HEK293 (cell line): ENCODE measurements around the gene CDK1.
"Not testable (repeated sequence)": the region's sequence is repeated elsewhere in the genome, so short reads cannot be mapped to it uniquely, and the experiment has no call there.

Experiments used
- CTCF ChIA-PET: fragments of 350-600 bp; formaldehyde crosslinking; extraction: SDS; loops from one replicate; lab custom pipeline; 2021; ENCODE audit warnings: antibody characterized with exemption; lab: Yijun Ruan, JAX
- POLR2A ChIA-PET: fragments of 300-600 bp; formaldehyde crosslinking; extraction: SDS; loops from one replicate; lab custom pipeline; 2020; ENCODE audit warnings: antibody characterized with exemption, inconsistent platforms; lab: Yijun Ruan, JAX
- H3K27ac ChIP-seq: fragments of 200-500 bp; sonication (Bioruptor generic); 2 replicates; pipeline ENCODE4 v1.5.1; 2014; ENCODE audit warnings: low read depth, low read length, control low read depth, inconsistent platforms; ENCODE audit errors: extremely low read depth
- H3K36me3 ChIP-seq, 2 experiments: fragments of 200-500 bp in 1 of 2; sonication (Bioruptor generic) in 1 of 2; 1 replicate in 1 of 2; 2 replicates in 1 of 2; pipeline ENCODE4 v1.5.1; 2014 to 2017; ENCODE audit warnings: inconsistent platforms in 2 of 2, low read length in 2 of 2; ENCODE audit not compliant: control insufficient read depth in 2 of 2, insufficient read depth in 1 of 2
- H3K4me1 ChIP-seq: fragments of 200-500 bp; sonication (Bioruptor generic); 2 replicates; pipeline ENCODE4 v1.5.1; 2014; ENCODE audit warnings: mild to moderate bottlenecking, low read length, inconsistent platforms; ENCODE audit not compliant: control insufficient read depth, insufficient read depth
- H3K4me3 ChIP-seq: 2 replicates; pipeline ENCODE4 v1.5.1; 2011; ENCODE audit warnings: low read depth, mild to moderate bottlenecking, control low read depth, low read length, moderate library complexity
- H3K9me3 ChIP-seq: fragments of 200-500 bp; sonication (Bioruptor generic); 2 replicates; pipeline ENCODE4 v1.5.1; 2014; ENCODE audit warnings: low read depth, low read length, inconsistent platforms; ENCODE audit not compliant: control insufficient read depth, insufficient read depth
- KLF8 ChIP-seq: fragments of 450-650 bp; formaldehyde crosslinking; IDR thresholded peaks from 2 replicates; pipeline ENCODE4 v1.5.1; 2016; ENCODE audit warnings: missing biosample characterization, missing genetic modification characterization
- MEIS1 ChIP-seq: sonication (generic); formaldehyde crosslinking; IDR thresholded peaks from 2 replicates; pipeline ENCODE4 v1.8.1; 2022; ENCODE audit warnings: missing genetic modification reagents, mild to moderate bottlenecking, borderline replicate concordance
- SP7 ChIP-seq: fragments of 450-650 bp; formaldehyde crosslinking; IDR thresholded peaks from 2 replicates; pipeline ENCODE4 v1.5.1; 2016; ENCODE audit warnings: missing biosample characterization, missing genetic modification characterization
- YY2 ChIP-seq: fragments of 450-650 bp; formaldehyde crosslinking; IDR thresholded peaks from 2 replicates; pipeline ENCODE4 v1.5.1; 2016; ENCODE audit warnings: missing biosample characterization, missing genetic modification characterization
- ZNF140 ChIP-seq: fragments of 450-650 bp; formaldehyde crosslinking; IDR thresholded peaks from 2 replicates; pipeline ENCODE4 v1.5.1; 2016; ENCODE audit warnings: missing biosample characterization, missing genetic modification characterization
- ZNF174 ChIP-seq: fragments of 450-650 bp; formaldehyde crosslinking; IDR thresholded peaks from 2 replicates; pipeline ENCODE4 v1.5.0; 2017; ENCODE audit warnings: missing biosample characterization, mild to moderate bottlenecking, missing genetic modification characterization
- ZNF350 ChIP-seq: fragments of 450-650 bp; formaldehyde crosslinking; IDR thresholded peaks from 2 replicates; pipeline ENCODE4 v1.5.0; 2017; ENCODE audit warnings: missing biosample characterization, mild to moderate bottlenecking, missing genetic modification characterization
- ZNF426 ChIP-seq: fragments of 450-650 bp; formaldehyde crosslinking; IDR thresholded peaks from 2 replicates; pipeline ENCODE4 v1.5.1; 2017; ENCODE audit warnings: missing biosample characterization, missing genetic modification characterization, mild to moderate bottlenecking, inconsistent platforms, moderate library complexity
- ZNF555 ChIP-seq: fragments of 450-650 bp; formaldehyde crosslinking; conservative IDR thresholded peaks from 2 replicates; pipeline ENCODE4 v1.5.1; 2017; ENCODE audit warnings: missing biosample characterization, mild to moderate bottlenecking, missing genetic modification characterization, inconsistent platforms
- ZNF558 ChIP-seq: fragments of 450-650 bp; formaldehyde crosslinking; IDR thresholded peaks from 2 replicates; pipeline ENCODE4 v1.5.1; 2016; ENCODE audit warnings: missing biosample characterization, missing genetic modification characterization
- ZNF776 ChIP-seq: fragments of 450-650 bp; formaldehyde crosslinking; IDR thresholded peaks from 2 replicates; pipeline ENCODE4 v1.5.0; 2017; ENCODE audit warnings: missing biosample characterization, missing genetic modification characterization, borderline replicate concordance
- ZNF792 ChIP-seq: fragments of 450-650 bp; formaldehyde crosslinking; IDR thresholded peaks from 2 replicates; pipeline ENCODE4 v1.5.1; 2016; ENCODE audit warnings: missing biosample characterization, missing genetic modification characterization
- TF ChIP-seq, protein P1 (sequence below): fragments of 450-650 bp; formaldehyde crosslinking; IDR thresholded peaks from 2 replicates; pipeline ENCODE4 v1.5.1; 2017; ENCODE audit warnings: missing biosample characterization, missing genetic modification characterization
- TF ChIP-seq, protein P2 (sequence below): fragments of 450-650 bp; formaldehyde crosslinking; IDR thresholded peaks from 2 replicates; pipeline ENCODE4 v1.5.1; 2017; ENCODE audit warnings: missing biosample characterization, missing genetic modification characterization
- TF ChIP-seq, protein P3 (sequence below): fragments of 450-650 bp; formaldehyde crosslinking; IDR thresholded peaks from 2 replicates; pipeline ENCODE4 v1.5.1; 2016; ENCODE audit warnings: missing biosample characterization, missing genetic modification characterization
- TF ChIP-seq, protein P4 (sequence below): fragments of 450-650 bp; formaldehyde crosslinking; IDR thresholded peaks from 2 replicates; pipeline ENCODE4 v1.5.1; 2016; ENCODE audit warnings: missing biosample characterization, missing genetic modification characterization
- TF ChIP-seq, protein P5 (sequence below): fragments of 450-650 bp; formaldehyde crosslinking; IDR thresholded peaks from 2 replicates; pipeline ENCODE4 v1.5.1; 2016; ENCODE audit warnings: missing biosample characterization, missing genetic modification characterization
- TF ChIP-seq, protein P6 (sequence below): fragments of 450-650 bp; formaldehyde crosslinking; IDR thresholded peaks from 2 replicates; pipeline ENCODE4 v1.5.1; 2017; ENCODE audit warnings: missing biosample characterization, mild to moderate bottlenecking, missing genetic modification characterization, moderate library complexity

CDK1 gene

DNA sequence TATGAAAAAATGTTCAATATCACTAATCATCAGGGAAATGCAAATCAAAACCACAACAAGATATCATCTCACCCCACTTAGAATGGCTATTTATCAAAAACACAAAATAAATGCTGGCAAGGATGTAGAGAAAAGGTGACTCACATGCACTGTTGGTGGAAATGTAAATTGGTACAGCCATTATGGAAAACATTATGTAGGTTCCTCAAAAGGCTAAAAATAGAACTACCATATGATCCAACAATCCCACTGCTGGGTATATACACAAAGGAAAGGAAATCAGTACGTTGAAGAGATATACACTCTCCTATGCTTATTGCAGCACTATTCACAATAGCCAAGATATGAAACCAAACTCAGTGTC, 50.2 kb downstream of the CDK1 start:
- Histone ChIP-seq H3K27ac (no peak overlapping the region), H3K4me1 (no peaks in the 10 kb centered on the region), H3K4me3 (no peak overlapping the region), H3K36me3 (no peaks in the 10 kb centered on the region), H3K9me3 (no peaks in the 10 kb centered on the region)
- ChIA-PET CTCF (no interaction called here), POLR2A (no interaction called here)
- TF ChIP-seq, protein P1, sequence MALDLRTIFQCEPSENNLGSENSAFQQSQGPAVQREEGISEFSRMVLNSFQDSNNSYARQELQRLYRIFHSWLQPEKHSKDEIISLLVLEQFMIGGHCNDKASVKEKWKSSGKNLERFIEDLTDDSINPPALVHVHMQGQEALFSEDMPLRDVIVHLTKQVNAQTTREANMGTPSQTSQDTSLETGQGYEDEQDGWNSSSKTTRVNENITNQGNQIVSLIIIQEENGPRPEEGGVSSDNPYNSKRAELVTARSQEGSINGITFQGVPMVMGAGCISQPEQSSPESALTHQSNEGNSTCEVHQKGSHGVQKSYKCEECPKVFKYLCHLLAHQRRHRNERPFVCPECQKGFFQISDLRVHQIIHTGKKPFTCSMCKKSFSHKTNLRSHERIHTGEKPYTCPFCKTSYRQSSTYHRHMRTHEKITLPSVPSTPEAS (tag by site-specific recombination): no peak
- TF ChIP-seq, protein P2, sequence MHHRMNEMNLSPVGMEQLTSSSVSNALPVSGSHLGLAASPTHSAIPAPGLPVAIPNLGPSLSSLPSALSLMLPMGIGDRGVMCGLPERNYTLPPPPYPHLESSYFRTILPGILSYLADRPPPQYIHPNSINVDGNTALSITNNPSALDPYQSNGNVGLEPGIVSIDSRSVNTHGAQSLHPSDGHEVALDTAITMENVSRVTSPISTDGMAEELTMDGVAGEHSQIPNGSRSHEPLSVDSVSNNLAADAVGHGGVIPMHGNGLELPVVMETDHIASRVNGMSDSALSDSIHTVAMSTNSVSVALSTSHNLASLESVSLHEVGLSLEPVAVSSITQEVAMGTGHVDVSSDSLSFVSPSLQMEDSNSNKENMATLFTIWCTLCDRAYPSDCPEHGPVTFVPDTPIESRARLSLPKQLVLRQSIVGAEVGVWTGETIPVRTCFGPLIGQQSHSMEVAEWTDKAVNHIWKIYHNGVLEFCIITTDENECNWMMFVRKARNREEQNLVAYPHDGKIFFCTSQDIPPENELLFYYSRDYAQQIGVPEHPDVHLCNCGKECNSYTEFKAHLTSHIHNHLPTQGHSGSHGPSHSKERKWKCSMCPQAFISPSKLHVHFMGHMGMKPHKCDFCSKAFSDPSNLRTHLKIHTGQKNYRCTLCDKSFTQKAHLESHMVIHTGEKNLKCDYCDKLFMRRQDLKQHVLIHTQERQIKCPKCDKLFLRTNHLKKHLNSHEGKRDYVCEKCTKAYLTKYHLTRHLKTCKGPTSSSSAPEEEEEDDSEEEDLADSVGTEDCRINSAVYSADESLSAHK (tag by site-specific recombination): no peak
- TF ChIP-seq ZNF776 (tag by site-specific recombination): no peak
- TF ChIP-seq ZNF792 (tag by site-specific recombination): 0 out of 2 replicates have a peak, but pooled peaks have one; percentile 40
- no peak for TF ChIP-seq ZNF174 (tag by site-specific recombination)
- TF ChIP-seq SP7 (tag by site-specific recombination): no peak
- TF ChIP-seq, protein P3, sequence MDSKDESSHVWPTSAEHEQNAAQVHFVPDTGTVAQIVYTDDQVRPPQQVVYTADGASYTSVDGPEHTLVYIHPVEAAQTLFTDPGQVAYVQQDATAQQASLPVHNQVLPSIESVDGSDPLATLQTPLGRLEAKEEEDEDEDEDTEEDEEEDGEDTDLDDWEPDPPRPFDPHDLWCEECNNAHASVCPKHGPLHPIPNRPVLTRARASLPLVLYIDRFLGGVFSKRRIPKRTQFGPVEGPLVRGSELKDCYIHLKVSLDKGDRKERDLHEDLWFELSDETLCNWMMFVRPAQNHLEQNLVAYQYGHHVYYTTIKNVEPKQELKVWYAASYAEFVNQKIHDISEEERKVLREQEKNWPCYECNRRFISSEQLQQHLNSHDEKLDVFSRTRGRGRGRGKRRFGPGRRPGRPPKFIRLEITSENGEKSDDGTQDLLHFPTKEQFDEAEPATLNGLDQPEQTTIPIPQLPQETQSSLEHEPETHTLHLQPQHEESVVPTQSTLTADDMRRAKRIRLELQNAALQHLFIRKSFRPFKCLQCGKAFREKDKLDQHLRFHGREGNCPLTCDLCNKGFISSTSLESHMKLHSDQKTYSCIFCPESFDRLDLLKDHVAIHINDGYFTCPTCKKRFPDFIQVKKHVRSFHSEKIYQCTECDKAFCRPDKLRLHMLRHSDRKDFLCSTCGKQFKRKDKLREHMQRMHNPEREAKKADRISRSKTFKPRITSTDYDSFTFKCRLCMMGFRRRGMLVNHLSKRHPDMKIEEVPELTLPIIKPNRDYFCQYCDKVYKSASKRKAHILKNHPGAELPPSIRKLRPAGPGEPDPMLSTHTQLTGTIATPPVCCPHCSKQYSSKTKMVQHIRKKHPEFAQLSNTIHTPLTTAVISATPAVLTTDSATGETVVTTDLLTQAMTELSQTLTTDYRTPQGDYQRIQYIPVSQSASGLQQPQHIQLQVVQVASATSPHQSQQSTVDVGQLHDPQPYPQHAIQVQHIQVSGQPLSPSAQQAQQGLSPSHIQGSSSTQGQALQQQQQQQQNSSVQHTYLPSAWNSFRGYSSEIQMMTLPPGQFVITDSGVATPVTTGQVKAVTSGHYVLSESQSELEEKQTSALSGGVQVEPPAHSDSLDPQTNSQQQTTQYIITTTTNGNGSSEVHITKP (tag by site-specific recombination): peak; percentile 82
- no peak for TF ChIP-seq ZNF140 (tag by site-specific recombination)
- no peak for TF ChIP-seq ZNF426 (tag by site-specific recombination)
- TF ChIP-seq, protein P4, sequence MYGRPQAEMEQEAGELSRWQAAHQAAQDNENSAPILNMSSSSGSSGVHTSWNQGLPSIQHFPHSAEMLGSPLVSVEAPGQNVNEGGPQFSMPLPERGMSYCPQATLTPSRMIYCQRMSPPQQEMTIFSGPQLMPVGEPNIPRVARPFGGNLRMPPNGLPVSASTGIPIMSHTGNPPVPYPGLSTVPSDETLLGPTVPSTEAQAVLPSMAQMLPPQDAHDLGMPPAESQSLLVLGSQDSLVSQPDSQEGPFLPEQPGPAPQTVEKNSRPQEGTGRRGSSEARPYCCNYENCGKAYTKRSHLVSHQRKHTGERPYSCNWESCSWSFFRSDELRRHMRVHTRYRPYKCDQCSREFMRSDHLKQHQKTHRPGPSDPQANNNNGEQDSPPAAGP (tag by site-specific recombination): no peak
- TF ChIP-seq YY2 (tag by site-specific recombination): 0 out of 2 replicates have a peak, but pooled peaks have one; percentile 36
- TF ChIP-seq ZNF350 (tag by site-specific recombination): no peak
- no peak for TF ChIP-seq ZNF555 (tag by site-specific recombination)
- TF ChIP-seq ZNF558: no peak
- TF ChIP-seq, protein P5, sequence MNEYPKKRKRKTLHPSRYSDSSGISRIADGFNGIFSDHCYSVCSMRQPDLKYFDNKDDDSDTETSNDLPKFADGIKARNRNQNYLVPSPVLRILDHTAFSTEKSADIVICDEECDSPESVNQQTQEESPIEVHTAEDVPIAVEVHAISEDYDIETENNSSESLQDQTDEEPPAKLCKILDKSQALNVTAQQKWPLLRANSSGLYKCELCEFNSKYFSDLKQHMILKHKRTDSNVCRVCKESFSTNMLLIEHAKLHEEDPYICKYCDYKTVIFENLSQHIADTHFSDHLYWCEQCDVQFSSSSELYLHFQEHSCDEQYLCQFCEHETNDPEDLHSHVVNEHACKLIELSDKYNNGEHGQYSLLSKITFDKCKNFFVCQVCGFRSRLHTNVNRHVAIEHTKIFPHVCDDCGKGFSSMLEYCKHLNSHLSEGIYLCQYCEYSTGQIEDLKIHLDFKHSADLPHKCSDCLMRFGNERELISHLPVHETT (tag by site-specific recombination): no peak
- no peak for TF ChIP-seq KLF8 (tag by site-specific recombination)
- TF ChIP-seq, protein P6, sequence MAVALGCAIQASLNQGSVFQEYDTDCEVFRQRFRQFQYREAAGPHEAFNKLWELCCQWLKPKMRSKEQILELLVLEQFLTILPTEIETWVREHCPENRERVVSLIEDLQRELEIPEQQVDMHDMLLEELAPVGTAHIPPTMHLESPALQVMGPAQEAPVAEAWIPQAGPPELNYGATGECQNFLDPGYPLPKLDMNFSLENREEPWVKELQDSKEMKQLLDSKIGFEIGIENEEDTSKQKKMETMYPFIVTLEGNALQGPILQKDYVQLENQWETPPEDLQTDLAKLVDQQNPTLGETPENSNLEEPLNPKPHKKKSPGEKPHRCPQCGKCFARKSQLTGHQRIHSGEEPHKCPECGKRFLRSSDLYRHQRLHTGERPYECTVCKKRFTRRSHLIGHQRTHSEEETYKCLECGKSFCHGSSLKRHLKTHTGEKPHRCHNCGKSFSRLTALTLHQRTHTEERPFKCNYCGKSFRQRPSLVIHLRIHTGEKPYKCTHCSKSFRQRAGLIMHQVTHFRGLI (tag by site-specific recombination): no peak
- no peak for TF ChIP-seq MEIS1

DNA sequence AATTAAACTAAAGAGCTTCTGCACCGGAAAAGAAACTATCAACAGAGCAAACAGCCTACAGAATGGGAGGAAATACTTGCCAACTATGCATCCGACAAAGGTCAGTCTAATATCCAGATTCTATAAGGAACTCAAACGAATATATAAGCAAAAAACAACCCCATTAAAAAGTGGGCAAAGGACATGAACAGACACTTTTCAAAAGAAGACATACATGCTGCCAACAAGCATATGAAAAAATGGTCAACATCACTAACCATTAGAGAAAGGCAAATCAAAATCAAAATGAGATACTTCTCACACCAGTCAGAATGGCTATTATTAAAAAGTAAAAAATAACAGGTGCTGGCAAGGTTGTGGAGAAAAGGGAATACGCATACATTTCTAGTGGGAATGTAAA, 53.9 kb downstream of the CDK1 start:
- H3K9me3 ChIP-seq, H3K4me1 ChIP-seq, H3K4me3 ChIP-seq, H3K27ac ChIP-seq, H3K36me3 ChIP-seq, POLR2A ChIA-PET: not testable (repeated sequence)
- CTCF ChIA-PET: interaction anchor here (0.7 kb wide), 1 partner anchor 1067 kb away, joined by 4 read pairs; no protein-coding TSS in a partner anchor
